NCI-H128 (cell line): ENCODE results near the gene RNF220.

Experiments
- DNase-seq: peaks from one replicate; lab custom pipeline; 2025; ENCODE audit not compliant: unreplicated experiment; lab: John Stamatoyannopoulos, UW

Gene RNF220

GRCh38 chr1:44672961-44673674 lies 268.1 kb downstream of the RNF220 start:
- no peak for DNase-seq

GRCh38 chr1:44673675-44674112 lies 268.6 kb downstream of the RNF220 start:
- DNase-seq = no peak

DNA sequence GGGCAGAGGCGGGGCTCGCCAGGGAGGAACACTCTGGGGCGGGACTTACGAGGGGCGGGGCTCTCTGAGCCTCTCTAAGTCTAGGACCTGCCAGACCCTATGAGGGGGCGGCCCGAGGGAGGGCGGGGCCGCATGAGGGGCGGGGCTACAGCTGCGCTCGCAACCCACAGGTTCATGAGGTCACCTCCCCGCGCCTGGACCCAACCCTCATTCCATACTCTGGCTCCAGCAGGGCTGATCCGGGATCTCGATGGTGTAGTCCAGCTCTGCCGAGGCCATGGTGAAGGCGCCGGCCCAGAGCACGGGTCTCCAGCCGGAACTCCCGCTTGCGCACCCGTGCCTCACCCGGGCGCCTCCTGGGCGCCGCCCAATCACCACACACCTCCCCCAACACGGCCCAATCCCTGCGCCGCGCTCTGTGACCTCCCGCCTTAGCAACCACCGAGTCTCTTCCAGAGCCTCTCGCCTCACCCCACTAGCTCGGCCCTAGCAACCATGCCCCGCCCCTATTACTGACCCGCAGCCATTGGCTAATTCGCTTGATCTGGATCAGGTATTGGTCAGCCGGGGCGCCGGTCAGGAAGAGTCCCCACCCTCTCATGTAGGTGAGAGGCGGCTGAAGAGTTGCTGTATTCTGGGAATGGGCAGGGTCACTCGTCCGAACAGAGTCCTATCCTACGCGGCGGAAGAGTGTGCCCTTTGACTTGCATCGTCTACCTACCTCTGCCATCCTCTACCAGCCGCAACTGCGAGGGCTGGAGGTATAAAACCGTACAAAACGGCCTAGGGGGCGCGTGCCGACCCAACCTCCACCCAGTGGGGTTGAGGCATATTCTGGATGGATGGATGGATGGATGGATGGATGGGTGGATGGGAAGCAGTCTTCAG lies 269.3 kb downstream of the RNF220 start, which contains the start of the genes ARMH1 and TMEM53:
Gene ARMH1 (plus strand): TSS at position 602 of the 888 bp plus-strand sequence. CDS start 14,984 bp downstream, outside the sequence.
Gene TMEM53 (minus strand): TSS at position 369 of the 888 bp plus-strand sequence. CDS start 90 bp downstream, at position 279.
- peak; percentile 100 for DNase-seq

GRCh38 chr1:44675186-44675585 lies 270.1 kb downstream of the RNF220 start:
- DNase-seq = no peak

GRCh38 chr1:44676484-44677200 lies 271.6 kb downstream of the RNF220 start:
- no peak for DNase-seq

DNA sequence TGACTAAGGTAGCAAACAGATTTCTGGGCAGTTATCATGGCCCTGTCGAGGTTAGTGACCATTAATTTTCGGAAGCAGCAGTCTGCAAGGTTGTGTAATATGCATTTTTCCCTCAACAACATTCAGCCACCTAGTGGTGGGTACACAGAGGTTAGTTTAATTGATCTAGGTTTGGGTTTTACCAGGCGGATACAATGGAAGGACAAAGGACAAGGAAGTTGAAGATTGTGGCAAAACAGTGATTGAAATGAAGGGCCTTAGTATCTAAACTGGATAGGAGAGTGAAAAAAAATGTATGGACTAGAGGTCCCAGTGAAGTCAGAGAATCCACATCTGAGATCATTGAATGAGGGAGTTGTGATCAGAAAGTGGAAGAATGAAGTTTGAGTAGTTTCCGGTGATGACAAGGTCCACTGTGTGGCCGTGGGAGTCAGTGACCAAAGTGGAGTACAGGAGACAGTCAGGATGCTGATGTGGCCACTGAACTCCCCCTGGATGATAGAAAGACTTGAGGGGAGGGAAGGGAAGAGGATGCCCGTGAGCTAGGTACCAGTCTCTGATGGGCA lies 272.2 kb downstream of the RNF220 start:
- DNase-seq = no peak

GRCh38 chr1:44678120-44678519 lies 273.1 kb downstream of the RNF220 start:
- DNase-seq = no peak

- DNase-seq = no peak
Observed at GRCh38 chr1:44678626-44679025, 273.6 kb downstream of the RNF220 start.

GRCh38 chr1:44679468-44679867 lies 274.4 kb downstream of the RNF220 start:
- no peak for DNase-seq

GRCh38 chr1:44681905-44682882 lies 277.1 kb downstream of the RNF220 start:
- no peak for DNase-seq

GRCh38 chr1:44682883-44683265 lies 277.8 kb downstream of the RNF220 start:
- DNase-seq = no peak

- DNase-seq = no peak
Observed at GRCh38 chr1:44684525-44684924, 279.5 kb downstream of the RNF220 start.

- no peak for DNase-seq
Observed at GRCh38 chr1:44685218-44685617, 280.2 kb downstream of the RNF220 start.

GRCh38 chr1:44685881-44686280 lies 280.8 kb downstream of the RNF220 start:
- no peak for DNase-seq

DNA sequence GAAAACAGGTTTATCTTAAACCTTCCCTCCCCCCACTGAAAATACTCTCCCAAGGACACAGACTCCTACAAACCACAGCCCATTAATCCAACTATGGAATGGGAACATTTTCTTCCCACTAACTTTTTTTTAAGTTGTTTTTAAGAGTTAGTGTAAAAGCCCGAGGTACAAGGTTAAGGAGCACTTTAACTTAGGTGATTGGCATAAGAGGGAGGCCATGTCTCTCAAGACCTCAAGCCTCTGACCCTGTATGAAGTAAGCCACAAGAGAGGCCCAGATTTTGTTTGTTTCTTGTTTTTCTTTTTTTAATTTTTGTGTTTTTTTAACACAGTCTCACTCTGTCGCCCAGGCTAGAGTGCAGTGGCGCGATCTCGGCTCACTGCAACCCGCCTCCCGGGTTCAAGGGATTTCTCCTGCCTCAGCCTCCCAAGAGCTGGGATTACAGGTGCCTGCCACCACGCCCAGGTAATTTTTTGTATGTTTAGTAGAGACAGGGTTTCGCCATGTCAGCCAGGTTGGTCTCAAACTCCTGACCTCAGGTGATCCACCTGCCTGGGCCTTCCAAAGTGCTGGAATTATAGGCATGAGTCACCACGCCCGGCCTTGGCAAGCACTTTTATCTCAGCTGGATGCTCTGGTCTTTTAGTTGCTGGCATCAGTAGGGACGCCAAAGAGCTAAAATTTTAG lies 283.8 kb downstream of the RNF220 start:
- no peak for DNase-seq

GRCh38 chr1:44689447-44689765 lies 284.4 kb downstream of the RNF220 start:
- DNase-seq = no peak

DNA sequence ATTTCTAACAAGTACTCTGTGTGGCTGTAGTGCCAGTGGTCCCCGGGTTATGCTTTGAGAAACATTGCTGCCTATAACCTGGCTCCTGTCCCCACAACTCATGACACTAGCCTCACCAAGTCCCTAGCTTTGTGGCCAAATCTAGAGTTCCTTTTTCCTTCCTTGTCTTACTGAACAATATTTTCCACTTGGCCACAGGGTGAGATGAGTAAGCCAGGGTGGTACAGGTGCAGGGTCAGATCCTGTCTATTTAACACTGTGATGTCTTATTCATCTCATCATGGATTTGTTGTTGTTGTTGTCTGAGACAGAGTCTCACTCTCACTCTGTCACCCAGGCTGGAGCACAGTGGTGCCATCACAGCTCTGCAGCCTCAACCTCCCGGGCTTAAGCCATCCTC lies 288.1 kb downstream of the RNF220 start:
- no peak for DNase-seq

DNA sequence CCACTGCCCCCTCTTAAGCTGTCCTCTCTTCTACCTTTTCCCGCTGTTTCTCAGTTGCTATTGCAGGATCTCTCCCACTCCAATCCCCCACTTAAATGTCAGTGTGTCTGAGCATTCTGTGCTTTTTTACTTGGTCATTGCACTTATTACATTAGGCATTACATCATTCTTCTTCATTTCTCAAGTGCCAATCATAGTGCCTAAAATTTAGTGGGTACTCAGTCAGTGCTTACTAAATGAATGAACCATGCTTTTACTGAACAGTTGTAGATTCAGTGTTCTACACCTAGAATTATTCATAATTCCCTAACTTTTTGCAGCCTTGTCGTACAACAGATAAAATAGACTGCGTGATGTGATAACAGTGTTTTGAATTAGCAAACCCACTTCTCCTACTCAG lies 288.8 kb downstream of the RNF220 start:
- no peak for DNase-seq

DNA sequence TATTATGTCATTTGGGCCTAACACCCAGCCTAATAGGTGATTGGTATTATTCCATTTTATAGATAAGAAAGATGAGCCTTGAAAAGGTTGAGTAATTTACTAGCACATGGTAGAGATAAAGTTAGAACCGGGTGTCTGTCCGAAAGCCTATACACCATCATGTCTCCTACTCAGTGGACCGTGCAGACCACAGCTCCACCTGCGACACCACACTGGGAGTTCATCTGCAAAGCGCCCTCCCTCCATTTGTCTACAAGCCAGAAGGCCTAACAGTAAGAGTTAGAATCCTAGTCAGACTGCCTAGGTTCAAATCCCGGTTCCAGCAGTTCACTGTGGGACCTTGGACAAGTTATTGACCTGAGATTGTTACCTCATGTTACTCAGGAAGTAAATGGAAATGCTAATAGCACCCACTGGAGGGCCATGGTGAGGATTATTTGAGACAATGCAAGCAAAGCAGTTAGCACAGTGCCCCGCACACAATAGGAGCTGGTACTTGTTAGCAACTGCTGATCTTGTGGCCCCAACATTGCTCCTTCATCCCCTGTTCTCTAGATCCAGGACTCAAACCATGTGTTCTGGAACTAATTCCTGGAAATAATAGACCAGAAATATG lies 289.9 kb downstream of the RNF220 start:
- DNase-seq = no peak
